GM18508 (cell line): ENCODE measurements around the gene STPG3.

Experiments used
- ATAC-seq: cut with Tn5 transposase; IDR thresholded peaks from one replicate; pipeline ENCODE4 v1.9.1; 2021; ENCODE audit warnings: moderate number of reproducible peaks; ENCODE audit not compliant: insufficient read depth, unreplicated experiment

STPG3 gene

GRCh38 chr9:137278061-137278701, 27.1 kb downstream of the STPG3 start:
- ATAC-seq = no peak

DNA sequence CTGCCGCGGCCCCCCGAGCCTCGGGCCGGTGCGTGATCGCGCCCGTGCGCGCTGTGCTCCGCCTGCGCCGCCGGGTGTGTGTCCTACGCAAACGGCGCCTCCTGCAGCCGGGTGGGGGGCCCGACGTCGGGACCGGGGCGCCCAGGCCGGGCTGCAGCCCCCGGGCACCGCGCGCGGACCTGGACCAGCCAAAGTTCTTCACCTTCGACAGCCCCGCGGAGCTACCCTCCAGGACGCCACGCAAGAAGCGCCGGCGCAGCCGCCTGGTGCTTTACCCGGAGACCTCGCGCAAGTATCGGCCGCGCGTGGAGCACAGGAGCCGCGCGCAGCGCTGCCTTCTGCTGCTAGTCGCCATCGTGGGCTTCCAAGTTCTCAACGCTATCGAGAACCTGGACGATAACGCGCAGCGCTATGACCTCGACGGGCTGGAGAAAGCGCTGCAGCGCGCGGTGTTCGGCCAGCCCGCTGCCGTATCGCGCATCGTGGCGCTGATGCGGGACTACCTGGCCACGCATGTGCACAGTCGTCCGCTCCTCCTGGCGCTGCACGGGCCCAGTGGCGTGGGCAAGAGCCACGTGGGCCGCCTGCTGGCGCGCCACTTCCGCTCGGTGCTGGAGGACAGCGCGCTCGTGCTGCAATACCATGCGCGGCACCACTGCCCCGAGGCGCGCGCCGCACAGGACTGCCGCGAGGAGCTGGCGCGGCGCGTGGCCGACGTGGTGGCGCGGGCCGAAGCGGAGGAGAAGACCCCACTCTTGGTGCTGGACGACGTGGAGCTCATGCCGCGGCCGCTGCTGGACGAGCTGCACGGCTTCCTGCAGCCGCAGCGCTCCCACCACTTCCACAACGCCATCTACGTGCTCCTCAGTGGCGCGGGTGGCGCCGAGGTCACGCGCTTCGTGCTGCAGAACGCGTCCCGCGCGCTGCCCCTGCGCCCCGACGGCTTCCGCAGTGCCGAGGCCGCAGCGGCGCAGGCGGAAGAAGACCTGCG, 27.9 kb downstream of the STPG3 start:
- no peak for ATAC-seq

DNA sequence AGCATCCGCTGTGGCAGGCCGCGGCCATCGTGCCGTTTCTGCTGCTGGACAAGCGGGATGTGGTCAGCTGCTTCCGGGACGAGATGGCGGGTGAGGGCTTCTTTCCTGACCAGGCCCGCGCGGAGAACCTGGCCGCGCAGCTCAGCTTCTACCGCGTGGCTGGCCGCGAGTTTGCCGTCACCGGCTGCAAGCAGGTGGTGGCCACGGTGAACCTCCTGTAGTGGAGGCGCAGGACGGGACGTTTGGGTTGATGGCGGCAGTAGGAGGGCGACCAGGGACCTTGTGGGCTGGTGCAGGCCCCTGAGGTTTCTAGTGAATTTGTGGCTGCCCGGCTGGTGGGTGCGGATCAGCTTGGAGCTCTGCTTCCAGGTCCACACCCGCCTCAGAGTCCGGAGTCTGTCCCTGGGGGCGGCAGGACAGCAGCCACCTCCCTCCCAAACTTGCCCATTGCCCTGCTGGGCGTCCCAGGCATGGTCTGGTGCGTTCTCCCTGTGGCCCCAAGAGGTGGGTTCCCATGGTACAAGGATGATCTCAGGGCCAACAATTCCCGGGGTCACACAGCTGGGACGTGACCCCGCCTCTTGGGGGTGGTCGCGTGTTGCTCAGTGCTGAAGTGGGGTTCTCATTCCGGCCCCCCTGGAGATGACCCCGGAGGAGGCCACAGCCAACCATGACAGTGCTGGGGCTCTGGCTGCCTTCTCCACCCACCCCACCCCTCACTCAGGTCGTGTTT, 28.8 kb downstream of the STPG3 start:
- ATAC-seq = no peak

DNA sequence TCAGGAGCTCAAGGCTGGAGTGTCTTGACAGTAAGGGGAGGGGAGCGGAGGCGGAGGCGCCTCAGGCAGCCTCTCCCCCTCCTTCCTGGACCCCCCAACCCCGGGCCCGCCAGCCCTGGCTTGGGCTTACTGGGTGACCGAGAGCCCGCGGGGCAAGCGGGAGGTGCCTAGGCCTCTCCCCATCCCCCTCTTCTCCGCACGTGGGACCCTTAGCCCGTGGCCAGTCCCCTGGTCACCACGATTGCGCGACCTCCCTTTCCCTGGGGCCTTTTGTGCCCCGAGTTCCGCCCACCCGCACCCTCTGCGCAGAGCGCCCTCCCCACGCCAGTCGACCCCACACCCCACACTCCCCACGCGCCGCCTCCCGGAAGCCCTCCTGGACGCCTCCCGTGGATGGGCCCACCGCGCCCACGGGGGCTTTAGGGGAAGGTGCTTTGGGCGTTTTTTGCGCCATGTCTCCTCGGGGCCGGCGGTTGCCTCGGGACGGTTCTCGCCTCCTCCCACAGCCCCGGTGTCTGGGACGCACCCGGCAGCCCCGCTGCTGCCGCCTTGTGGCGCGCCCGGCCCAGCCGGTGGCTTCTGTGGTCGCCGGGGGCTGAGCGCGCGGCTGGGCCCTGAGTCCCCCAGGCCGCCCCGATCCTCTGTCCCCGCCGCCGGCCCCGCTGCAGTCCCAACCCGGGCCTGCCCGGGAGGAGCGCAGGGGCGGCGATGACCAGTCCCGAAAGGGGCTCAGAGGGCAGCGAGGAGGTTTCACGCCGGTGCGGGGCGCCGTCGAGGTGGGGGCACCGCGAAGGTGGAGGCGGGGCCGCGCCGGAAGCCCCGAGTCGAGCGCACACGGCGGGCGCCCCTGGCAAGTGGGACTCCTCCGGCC, 29.6 kb downstream of the STPG3 start:
- no peak for ATAC-seq

GRCh38 chr9:137281345-137282116, 30.4 kb downstream of the STPG3 start:
- ATAC-seq = no peak

DNA sequence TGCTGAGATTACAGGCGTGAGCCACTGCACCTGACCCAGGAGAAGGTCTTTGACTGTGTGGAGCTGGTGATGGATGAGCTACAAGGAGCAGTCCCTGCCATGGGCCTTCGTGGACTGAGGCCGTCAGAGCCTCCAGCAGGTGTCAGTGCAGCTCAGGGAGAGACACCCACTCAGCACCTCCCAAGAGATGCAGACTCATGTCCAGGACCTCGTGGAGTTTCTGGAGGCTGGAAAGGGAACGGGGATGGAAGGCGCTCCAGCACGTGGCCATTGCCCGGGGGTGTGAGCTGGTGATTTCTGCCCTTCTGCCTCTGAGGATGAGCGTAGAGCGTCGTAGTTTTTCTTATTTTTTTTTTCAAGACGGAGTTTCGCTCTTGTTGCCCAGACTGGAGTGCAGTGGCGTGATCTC, 35.9 kb downstream of the STPG3 start:
- ATAC-seq = no peak

GRCh38 chr9:137293094-137293481, 42.0 kb downstream of the STPG3 start:
- no peak for ATAC-seq

DNA sequence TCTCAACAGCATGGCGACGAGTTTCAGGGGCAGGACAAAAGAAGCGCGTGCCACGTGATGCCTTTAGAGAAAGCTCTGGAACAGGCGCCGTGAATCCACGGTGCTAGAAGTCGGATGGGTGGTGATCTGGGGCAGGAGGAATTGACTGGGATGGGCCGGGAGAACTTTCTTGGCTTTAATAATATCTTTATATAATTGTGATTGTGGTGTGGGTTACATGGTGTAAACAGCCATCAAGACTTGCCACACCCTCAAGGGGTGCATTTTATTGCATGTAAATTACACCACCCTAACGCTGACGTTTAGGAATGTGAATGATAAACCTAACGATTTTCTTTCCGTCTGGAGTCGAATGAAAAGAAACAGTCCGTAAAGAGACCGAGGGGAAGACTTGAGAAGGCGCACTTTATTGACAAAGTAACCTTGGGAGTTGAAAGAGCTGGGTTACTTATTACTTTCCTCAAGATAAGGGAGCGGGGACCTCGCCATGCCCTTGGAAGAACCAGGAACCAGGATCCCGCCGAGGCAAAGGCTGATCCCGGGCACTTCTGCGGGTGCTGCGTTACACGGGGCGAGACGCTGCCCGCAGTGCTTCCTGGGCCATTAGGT, 42.5 kb downstream of the STPG3 start:
- no peak for ATAC-seq

GRCh38 chr9:137294091-137294680, 43.1 kb downstream of the STPG3 start:
- no peak for ATAC-seq

DNA sequence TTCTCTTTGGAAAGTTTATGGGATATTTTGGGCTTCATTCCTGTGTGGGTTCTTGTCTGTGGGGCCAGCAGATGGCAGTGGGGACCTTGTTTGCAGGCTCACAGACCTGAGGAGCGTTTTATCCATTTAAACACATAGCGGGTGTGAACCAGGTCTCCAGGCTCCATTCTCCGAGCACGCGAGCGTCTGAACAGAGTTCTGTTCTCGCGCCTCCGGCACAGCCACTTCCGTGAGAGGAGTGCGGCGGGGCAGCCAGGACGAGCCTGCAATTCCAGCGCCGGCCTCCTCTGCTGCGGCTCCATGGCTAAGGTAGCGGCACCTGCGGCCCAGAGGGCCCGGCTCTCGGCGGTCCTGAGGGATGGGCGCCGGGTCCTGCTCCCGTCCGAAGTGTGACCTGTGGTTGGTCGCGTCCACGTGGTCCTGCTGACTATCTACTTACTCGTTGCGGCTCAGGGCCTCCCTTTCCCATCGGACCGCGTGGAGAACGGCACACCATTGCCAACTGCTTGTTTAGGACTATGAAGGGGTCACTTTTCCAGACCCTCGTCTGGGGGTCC, 43.7 kb downstream of the STPG3 start:
- ATAC-seq = no peak

GRCh38 chr9:137295238-137295811, 44.2 kb downstream of the STPG3 start:
- ATAC-seq = no peak

DNA sequence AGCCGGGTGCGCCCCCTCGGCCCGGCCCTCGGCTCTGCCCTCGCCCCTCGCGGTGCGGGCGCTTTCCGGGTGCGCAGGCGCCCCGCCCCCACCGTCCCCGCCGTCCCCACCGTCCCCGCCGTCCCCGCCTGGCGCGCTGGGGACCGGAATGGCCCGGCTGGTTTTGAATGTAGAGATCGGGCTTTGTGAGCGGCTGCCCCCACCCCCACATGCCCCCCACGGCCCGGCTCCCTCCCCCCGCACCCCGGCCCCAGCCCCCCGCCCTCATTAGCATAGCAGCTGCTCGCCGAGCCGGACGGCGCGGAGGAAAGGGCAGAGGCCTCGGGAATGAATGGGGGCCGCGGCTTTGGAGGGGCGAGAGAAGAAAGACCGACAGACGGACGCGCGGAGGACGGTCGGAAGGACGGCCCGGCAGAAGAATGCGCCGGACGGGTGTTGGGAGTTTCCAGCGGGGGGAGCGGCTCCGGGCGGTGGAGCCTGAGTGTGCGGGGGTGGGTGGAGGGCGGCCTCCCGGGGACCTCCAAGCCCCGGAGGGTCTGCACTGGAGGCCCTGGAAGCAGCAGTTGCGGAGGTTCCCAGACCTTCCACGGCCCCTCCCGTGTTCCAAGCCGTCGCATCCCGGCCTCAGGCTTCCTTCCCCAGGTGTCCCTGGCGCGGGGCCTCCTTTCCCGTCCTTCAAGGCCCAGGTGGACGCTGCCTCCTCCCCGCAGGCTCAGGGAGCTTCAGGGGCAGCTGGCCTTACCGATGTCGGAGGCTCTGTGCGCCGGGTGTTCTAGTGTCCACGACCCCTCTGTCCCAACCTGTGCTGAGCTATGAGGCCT, 45.0 kb downstream of the STPG3 start:
- ATAC-seq = no peak

DNA sequence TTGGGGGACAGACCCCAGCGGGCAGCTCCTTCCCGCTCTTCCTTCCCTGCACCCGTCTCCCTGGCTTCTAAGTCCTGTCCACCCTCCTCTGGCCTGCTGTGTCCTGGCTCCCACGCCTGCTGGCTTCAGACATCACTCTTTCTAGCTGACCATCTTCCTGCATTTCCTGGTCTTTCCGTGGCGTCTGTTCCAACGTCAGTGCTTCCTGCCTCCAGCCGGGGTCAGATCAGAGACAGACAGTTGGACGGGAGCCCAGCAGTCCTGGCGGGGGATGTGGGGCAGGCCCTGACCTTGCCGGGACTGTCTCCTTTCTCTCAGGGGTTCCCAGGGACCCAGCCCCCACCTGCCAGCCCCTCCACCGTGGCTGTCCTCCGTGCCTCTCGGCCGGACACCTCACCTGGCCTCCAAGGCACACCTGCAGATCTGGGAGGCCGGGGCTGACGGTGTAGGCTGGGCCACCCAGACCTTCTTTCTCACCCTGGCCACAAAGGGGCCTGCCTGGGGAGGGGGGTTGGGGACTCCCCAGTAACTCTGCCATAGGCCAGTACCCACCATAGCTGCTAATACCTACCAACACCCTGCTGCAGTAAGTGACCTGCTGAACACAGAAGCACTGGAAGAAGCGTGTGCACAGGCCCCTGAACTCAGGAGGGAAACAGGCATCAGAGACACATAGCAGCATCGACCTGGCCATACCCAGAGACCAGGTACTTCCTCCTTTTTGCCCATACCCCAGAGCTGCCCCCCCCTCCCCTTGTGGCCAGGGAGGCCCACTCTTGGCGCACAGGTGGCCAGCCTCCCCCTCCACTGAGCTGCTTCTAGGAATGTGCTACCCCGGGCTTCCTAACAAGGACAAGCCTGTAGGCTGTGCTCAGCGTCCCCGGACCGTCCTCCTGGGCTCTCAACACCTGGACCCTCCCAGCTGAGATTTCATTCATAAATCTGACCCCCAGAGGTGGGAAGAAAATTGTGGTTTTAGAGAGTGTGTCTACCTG, 45.9 kb downstream of the STPG3 start:
- no peak for ATAC-seq

- no peak for ATAC-seq
Observed at GRCh38 chr9:137297966-137298365, 46.9 kb downstream of the STPG3 start.

GRCh38 chr9:137298401-137299202, 47.5 kb downstream of the STPG3 start:
- no peak for ATAC-seq
